ENCODE data around the gene COL26A1.

The COL26A1 gene

GRCh38 chr7:101436221-101436735, 73.6 kb downstream of the COL26A1 start:
- DNase-seq = peak; percentile 44
- no peaks in the 10 kb centered on the region for H3K27me3 ChIP-seq (ENCODE audit: insufficient read depth, low read depth, severe bottlenecking)
- no peak overlapping the region; the same call in 1 of the 2 replicates for H3K27ac ChIP-seq
- no peaks in the 10 kb centered on the region for H3K9me3 ChIP-seq (ENCODE audit: severe bottlenecking)
- TF ChIP-seq, protein P1, sequence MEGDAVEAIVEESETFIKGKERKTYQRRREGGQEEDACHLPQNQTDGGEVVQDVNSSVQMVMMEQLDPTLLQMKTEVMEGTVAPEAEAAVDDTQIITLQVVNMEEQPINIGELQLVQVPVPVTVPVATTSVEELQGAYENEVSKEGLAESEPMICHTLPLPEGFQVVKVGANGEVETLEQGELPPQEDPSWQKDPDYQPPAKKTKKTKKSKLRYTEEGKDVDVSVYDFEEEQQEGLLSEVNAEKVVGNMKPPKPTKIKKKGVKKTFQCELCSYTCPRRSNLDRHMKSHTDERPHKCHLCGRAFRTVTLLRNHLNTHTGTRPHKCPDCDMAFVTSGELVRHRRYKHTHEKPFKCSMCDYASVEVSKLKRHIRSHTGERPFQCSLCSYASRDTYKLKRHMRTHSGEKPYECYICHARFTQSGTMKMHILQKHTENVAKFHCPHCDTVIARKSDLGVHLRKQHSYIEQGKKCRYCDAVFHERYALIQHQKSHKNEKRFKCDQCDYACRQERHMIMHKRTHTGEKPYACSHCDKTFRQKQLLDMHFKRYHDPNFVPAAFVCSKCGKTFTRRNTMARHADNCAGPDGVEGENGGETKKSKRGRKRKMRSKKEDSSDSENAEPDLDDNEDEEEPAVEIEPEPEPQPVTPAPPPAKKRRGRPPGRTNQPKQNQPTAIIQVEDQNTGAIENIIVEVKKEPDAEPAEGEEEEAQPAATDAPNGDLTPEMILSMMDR (IDR thresholded peaks at IDR 0.05; ENCODE audit: low read depth, low read length) = no peak
- no peak overlapping the region for H3K4me3 ChIP-seq (ENCODE audit: low read depth, low read length)
- no peaks in the 10 kb centered on the region for H3K36me3 ChIP-seq

DNA sequence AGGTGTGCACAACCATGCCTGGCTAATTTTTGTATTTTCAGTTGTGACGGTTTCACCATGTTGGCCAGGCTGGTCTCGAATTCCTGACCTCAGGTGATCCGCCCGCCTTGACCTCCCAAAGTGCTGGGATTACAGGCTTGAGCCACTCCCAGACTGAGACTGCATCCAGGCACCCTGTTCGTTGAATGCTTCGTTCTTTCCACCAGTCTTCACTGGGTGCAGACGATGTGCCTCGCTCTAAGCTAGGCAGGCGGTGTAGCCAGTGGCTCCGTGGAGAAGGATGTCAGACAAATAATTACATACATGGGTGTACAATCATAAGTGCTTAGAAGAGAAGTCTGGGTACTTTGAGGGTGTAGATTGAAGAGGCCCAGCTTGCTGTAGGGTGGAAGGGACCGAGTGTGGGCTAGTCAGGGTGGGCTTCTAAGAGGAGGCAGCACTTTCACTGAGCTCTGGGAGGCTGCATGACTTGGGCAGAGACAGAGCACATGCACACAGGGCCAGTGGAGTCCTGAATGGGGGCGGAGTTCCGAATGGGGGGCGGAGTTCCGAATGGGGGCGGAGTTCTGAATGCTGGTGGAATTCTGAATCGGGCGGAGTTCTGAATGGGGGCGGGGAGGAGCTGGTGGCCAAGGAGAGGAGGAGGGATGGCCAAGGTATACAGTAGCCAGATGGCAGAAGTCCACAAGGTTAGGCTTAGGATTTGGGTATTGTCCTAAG, 74.3 kb downstream of the COL26A1 start:
- no peak overlapping the region for H3K4me3 ChIP-seq (ENCODE audit: low read depth, low read length)
- TF ChIP-seq, protein P1 (IDR thresholded peaks at IDR 0.05; ENCODE audit: low read depth, low read length) = no peak

DNA sequence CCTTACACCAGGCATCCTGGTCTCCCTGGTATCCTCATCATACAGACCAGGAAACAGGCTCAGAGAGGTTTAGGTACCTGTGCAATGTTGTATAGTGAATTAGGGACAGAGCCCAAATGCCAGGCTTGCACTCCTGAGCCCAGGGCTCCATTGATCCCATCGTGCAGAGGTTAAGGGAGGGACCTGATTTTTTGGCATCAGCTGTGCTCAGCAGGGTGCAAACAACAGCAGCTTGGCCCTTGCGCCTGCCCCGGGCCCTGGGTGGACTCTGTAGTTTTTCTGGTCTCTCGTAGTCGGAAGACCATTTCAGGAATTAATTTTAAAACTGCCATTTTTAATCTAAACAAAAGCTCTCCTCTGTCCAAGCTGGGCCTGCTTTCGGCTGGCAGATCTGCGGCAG, 79.2 kb downstream of the COL26A1 start:
- Histone ChIP-seq H3K27ac (no peak overlapping the region), H3K9me3 (ENCODE audit: severe bottlenecking) (no peaks in the 10 kb centered on the region), H3K4me3 (ENCODE audit: low read depth, low read length) (no peak overlapping the region), H3K27me3 (ENCODE audit: insufficient read depth, low read depth, severe bottlenecking) (no peaks in the 10 kb centered on the region), H3K36me3 (no peaks in the 10 kb centered on the region)
- no peak for DNase-seq
- TF ChIP-seq, protein P1 (IDR thresholded peaks at IDR 0.05; ENCODE audit: low read depth, low read length) = no peak

More for the DNA sequence above, 74.3 kb downstream of the COL26A1 start:
- DNase-seq = peak; percentile 78
- Histone ChIP-seq H3K27me3 (ENCODE audit: insufficient read depth, low read depth, severe bottlenecking) (no peaks in the 10 kb centered on the region), H3K27ac (no peak overlapping the region; the same call in 1 of the 2 replicates), H3K36me3 (no peaks in the 10 kb centered on the region), H3K9me3 (ENCODE audit: severe bottlenecking) (no peaks in the 10 kb centered on the region)

DNA sequence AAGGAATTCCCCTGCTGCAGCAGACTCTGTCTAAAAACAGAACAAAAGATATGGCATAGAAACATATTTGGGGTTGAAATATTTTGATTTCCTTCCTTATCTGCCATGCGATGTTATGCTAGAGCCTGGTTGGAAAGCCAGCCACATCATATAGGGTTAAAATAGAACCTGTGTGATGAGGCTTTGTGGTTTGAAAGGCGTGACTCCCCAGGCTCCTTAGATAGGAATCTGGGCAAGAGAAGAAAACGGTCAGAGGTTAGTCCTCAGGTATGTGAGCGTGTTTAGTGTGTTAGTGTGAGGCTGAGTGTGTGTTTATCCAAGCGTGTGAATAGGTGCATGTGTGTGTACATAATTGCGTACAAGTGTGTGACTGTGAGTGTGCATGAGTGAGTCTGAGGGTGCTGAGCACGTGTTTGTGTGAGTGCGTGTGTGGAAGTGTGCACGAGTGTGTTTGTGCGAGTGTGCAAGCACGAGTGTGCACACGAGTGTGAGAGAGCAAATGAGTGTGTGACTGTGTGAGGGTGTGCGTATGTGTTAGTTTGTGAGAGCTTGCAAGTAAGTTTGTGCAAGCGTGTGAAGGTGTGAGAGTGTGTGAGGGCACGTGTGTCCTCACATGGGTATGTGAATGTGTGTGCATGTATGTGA, 79.9 kb downstream of the COL26A1 start:
- no peaks in the 10 kb centered on the region for H3K9me3 ChIP-seq (ENCODE audit: severe bottlenecking)
- TF ChIP-seq, protein P1 (IDR thresholded peaks at IDR 0.05; ENCODE audit: low read depth, low read length) = no peak
- no peaks in the 10 kb centered on the region for H3K27me3 ChIP-seq (ENCODE audit: insufficient read depth, low read depth, severe bottlenecking)
- no peak overlapping the region for H3K27ac ChIP-seq
- DNase-seq = no peak
- H3K4me3 ChIP-seq (ENCODE audit: low read depth, low read length) = no peak overlapping the region
- H3K36me3 ChIP-seq = no peaks in the 10 kb centered on the region

DNA sequence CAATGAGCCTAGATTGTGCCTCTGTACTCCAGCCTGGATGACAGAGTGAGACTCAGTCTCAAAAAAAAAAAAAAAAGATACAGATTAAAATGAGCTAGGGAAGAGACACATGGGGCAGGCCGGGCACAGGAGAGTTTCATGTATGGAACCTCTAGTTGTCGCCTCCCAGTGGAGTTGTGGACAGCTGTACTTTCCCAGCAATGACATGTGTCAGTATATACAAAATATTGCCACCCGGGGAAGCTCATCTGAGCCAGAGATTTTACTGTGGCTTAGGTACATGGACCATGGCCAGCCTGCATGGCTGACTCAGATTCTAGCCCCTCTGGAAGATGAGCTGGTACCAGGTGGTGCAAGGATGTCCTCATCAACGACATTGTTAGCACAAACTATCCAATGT, 87.4 kb downstream of the COL26A1 start:
- Histone ChIP-seq H3K27ac (no peak overlapping the region), H3K36me3 (no peaks in the 10 kb centered on the region), H3K9me3 (ENCODE audit: severe bottlenecking) (no peaks in the 10 kb centered on the region), H3K27me3 (ENCODE audit: insufficient read depth, low read depth, severe bottlenecking) (no peaks in the 10 kb centered on the region), H3K4me3 (ENCODE audit: low read depth, low read length) (no peak overlapping the region)
- TF ChIP-seq, protein P1 (IDR thresholded peaks at IDR 0.05; ENCODE audit: low read depth, low read length) = no peak
- no peak for DNase-seq

All from WERI-Rb-1 (cell line).